Natural killer cell (primary cell): ENCODE measurements around the gene GMPPB. TPM values are rescaled to one million over a fixed set of nuclear protein-coding genes. Genes with fewer than 3 reads are reported as not detected.
A peak's percentile ranks its signal among the peaks of the same experiment; 100 is the strongest.

ENCODE experiments used
- ATAC-seq, 3 donors: fragments of 150-1000 bp in 2 of 3; fragments of 200-7000 bp in 1 of 3; cut with Tn5 transposase; 1 replicate in 1 of 3; 2 replicates in 2 of 3; pipeline ENCODE4 v1.10.0; 2021; ENCODE audit warnings: mild to moderate bottlenecking in 2 of 3, moderate library complexity in 2 of 3
- DNase-seq, 2 donors: peaks; one replicate each; pipeline versions ENCODE4 v3.0.0 to v3.0.0-alpha.2; 2013 to 2021; ENCODE audit warnings: mixed read lengths in 1 of 2
- H3K27ac ChIP-seq: one replicate; pipeline ENCODE4 v1.5.1; 2013; ENCODE audit warnings: mild to moderate bottlenecking, low read length
- H3K27me3 ChIP-seq: one replicate; pipeline ENCODE4 v1.6.1; 2013; ENCODE audit warnings: low read length; ENCODE audit not compliant: control insufficient read depth, insufficient read depth
- H3K36me3 ChIP-seq: one replicate; pipeline ENCODE4 v1.6.1; 2013; ENCODE audit warnings: low read length; ENCODE audit not compliant: control insufficient read depth, insufficient read depth
- H3K4me1 ChIP-seq: one replicate; pipeline ENCODE4 v1.6.1; 2013; ENCODE audit warnings: low read length; ENCODE audit not compliant: control insufficient read depth, insufficient read depth
- H3K4me3 ChIP-seq: one replicate; pipeline ENCODE4 v1.5.1; 2013; ENCODE audit warnings: low read length
- H3K9me3 ChIP-seq: one replicate; pipeline ENCODE4 v1.6.1; 2013; ENCODE audit warnings: low read length; ENCODE audit not compliant: control insufficient read depth, insufficient read depth
- H3K27ac Mint-ChIP-seq, 2 donors: one replicate each; pipeline ENCODE4 v1.8.0; 2022; ENCODE audit warnings: mild to moderate bottlenecking in 2 of 2, mixed read lengths in 2 of 2, moderate library complexity in 1 of 2
- H3K27me3 Mint-ChIP-seq, 2 donors: one replicate each; pipeline ENCODE4 v1.8.0; 2022; ENCODE audit warnings: low read depth in 2 of 2, mixed read lengths in 2 of 2
- H3K36me3 Mint-ChIP-seq: one replicate; pipeline ENCODE4 v1.8.0; 2022; ENCODE audit warnings: mixed read lengths
- H3K4me1 Mint-ChIP-seq, 2 donors: one replicate each; pipeline ENCODE4 v1.8.0; 2022; ENCODE audit warnings: mixed read lengths in 2 of 2
- H3K4me3 Mint-ChIP-seq: one replicate; pipeline ENCODE4 v1.8.0; 2022; ENCODE audit warnings: mild to moderate bottlenecking, moderate library complexity, mixed read lengths
- H3K9me3 Mint-ChIP-seq, 2 donors: one replicate each; pipeline ENCODE4 v1.8.0; 2022; ENCODE audit warnings: mixed read lengths in 2 of 2
- WGBS: methylation state at CpG from one replicate; pipeline ENCODE4 v1.1.7; 2013; ENCODE audit warnings: missing lambda C conversion rate; ENCODE audit not compliant: insufficient coverage; 5-methylcytosine and 5-hydroxymethylcytosine counted together
- intact Hi-C: fragments of 100-400 bp; cut with micrococcal nuclease; formaldehyde crosslinking; loops from one replicate; pipeline ENCODE4 v1.14.2; 2022
- total RNA-seq, 4 donors: library from RNA; stranded (reverse); fragments of 120-200 nt in 1 of 4; gene quantifications; one replicate each; pipeline versions ENCODE4 v1.2.3 to v1.2.4, GENCODE V29; 2013 to 2022
- TF ChIP-seq, protein P1 (sequence below): fragments of 200-600 bp; IDR thresholded peaks from one replicate; pipeline ENCODE4 v1.8.0; 2022; ENCODE audit warnings: antibody characterized with exemption

Gene GMPPB
- total RNA-seq, 3 donors from 2014 or later (not counting 1 experiment from before 2014, with no cell fraction given) = 24.1 to 28.9 (median 27.5) TPM

DNA sequence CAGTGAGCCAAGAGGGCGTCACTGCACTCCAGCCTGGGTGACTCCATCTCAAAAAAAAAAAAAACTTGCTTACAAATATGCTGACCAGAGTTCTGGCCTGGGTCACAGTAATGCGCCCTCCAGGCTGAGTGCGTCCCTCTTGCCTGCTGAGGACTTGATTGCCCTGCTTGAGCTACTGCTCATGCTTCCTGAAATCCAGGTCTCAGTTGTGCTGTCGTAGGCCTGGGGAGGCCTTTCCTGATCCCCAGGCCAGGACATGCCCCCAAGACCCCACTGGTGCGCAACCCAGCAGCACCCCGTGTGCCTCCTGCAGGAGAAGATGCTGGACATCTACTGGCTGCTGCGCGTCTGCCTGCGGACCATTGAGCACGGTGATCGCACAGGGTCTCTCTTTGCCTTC is 11.6 kb downstream of the GMPPB start:
- no peak overlapping the region for H3K4me3 Mint-ChIP-seq
- DNase-seq = no peak
- Histone ChIP-seq H3K4me1 (peaks cover 30% of the 10 kb centered on the region), H3K27ac (no peak overlapping the region), H3K4me3 (no peak overlapping the region), H3K9me3 (no peaks in the 10 kb centered on the region), H3K36me3 (no peaks in the 10 kb centered on the region), H3K27me3 (no peaks in the 10 kb centered on the region)
- no peaks in the 10 kb centered on the region for H3K27me3 Mint-ChIP-seq
- H3K9me3 Mint-ChIP-seq = no peaks in the 10 kb centered on the region
- H3K36me3 Mint-ChIP-seq = no peaks in the 10 kb centered on the region
- H3K27ac Mint-ChIP-seq = peak overlapping the region in 1 of 2 donors; percentile 63
- 96% methylated on average over 11 of the region's 11 CpGs for WGBS
- peaks cover 15 to 29% of the 10 kb centered on the region in 2 donors for H3K4me1 Mint-ChIP-seq
- ATAC-seq = no peak
- TF ChIP-seq, protein P1, sequence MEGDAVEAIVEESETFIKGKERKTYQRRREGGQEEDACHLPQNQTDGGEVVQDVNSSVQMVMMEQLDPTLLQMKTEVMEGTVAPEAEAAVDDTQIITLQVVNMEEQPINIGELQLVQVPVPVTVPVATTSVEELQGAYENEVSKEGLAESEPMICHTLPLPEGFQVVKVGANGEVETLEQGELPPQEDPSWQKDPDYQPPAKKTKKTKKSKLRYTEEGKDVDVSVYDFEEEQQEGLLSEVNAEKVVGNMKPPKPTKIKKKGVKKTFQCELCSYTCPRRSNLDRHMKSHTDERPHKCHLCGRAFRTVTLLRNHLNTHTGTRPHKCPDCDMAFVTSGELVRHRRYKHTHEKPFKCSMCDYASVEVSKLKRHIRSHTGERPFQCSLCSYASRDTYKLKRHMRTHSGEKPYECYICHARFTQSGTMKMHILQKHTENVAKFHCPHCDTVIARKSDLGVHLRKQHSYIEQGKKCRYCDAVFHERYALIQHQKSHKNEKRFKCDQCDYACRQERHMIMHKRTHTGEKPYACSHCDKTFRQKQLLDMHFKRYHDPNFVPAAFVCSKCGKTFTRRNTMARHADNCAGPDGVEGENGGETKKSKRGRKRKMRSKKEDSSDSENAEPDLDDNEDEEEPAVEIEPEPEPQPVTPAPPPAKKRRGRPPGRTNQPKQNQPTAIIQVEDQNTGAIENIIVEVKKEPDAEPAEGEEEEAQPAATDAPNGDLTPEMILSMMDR = no peak
- intact Hi-C loops = no loop called here

DNA sequence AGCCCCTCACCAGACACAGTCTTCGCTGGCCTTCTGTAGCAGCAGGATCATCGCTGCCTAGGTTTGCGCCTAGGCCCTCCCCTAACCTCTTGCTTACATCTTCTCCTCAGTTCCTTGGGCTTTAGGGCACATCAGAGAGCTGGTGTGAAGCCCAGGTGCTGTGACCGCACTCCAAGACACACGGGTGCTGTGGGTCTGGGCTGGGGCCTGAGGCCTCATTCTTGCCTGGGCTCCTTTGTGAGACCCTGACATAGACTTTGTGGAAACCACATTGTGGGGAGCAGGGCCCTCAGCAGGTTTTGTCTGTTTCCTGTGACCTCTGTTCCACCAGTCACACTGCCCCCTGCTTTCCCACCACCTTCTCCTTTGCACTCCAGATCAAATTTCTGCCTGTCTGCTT is 12.3 kb downstream of the GMPPB start:
- H3K4me3 ChIP-seq = no peak overlapping the region
- Mint-ChIP-seq H3K27ac (peak overlapping the region; percentile 60 to 63), H3K27me3 (no peaks in the 10 kb centered on the region), H3K36me3 (no peaks in the 10 kb centered on the region), H3K4me1 (peaks cover 15 to 29% of the 10 kb centered on the region in 2 donors), H3K9me3 (no peaks in the 10 kb centered on the region), H3K4me3 (no peak overlapping the region)
- 21% methylated on average over 5 of the region's 5 CpGs for WGBS
- intact Hi-C loops = no loop called here
- ATAC-seq (peak; percentile 23 to 57 (median 46)), DNase-seq (no peak)
- H3K27me3 ChIP-seq = no peaks in the 10 kb centered on the region
- no peak overlapping the region for H3K27ac ChIP-seq
- H3K9me3 ChIP-seq = no peaks in the 10 kb centered on the region
- H3K36me3 ChIP-seq = no peaks in the 10 kb centered on the region
- H3K4me1 ChIP-seq = peaks cover 30% of the 10 kb centered on the region
- TF ChIP-seq, protein P1 = no peak

DNA sequence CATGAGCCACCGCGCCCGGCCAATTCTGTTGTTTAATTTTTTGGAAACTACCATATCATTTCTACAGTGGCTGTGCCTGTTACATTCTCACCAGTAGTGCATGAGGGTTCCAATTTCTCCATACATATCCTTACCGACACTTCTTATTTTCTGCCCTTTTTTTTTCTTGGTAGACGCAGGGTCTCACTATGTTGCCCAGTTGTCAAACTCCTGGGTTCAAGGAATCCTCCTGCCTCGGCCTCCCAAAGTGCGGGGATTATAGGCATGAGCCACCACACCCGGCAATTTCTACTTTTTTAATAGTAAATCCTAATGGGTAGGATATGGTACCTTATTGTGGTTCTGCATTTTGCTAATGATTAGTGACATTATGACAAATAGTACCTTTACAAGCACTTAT is 13.9 kb downstream of the GMPPB start:
- no peak overlapping the region for H3K4me3 ChIP-seq
- Mint-ChIP-seq H3K4me1 (peaks cover 15 to 29% of the 10 kb centered on the region in 2 donors), H3K9me3 (no peaks in the 10 kb centered on the region), H3K27ac (no peak overlapping the region), H3K4me3 (no peak overlapping the region), H3K27me3 (no peaks in the 10 kb centered on the region), H3K36me3 (no peaks in the 10 kb centered on the region)
- H3K36me3 ChIP-seq = peaks cover 3% of the 10 kb centered on the region
- no peaks in the 10 kb centered on the region for H3K9me3 ChIP-seq
- intact Hi-C loops = no loop called here
- 97% methylated on average over 8 of the region's 8 CpGs for WGBS
- no peaks in the 10 kb centered on the region for H3K27me3 ChIP-seq
- H3K4me1 ChIP-seq = peaks cover 30% of the 10 kb centered on the region
- H3K27ac ChIP-seq = no peak overlapping the region
- DNase-seq (no peak), ATAC-seq (no peak)
- TF ChIP-seq, protein P1 = no peak

DNA sequence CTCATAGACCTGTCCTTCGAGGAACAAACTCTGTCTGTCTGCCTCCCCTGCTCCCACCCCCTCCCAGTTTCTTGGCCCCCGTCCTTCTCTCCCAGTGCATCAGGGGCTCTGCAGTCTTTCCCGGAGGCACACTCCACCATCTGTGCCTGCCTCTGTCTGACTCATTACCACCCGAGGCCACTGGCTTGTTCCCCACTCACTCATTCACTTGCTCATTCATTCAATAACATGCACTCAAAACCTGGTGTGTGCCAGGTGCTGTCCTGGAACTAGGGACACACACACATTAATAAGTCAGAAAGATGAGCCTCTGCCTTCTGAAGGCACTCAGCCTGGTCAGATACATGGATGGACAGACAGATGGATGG is 16.7 kb downstream of the GMPPB start:
- H3K36me3 Mint-ChIP-seq = no peaks in the 10 kb centered on the region

More for the DNA sequence above, 16.7 kb downstream of the GMPPB start:
- Mint-ChIP-seq H3K4me3 (no peak overlapping the region), H3K27me3 (no peaks in the 10 kb centered on the region), H3K27ac (no peak overlapping the region), H3K4me1 (peaks cover 12 to 18% of the 10 kb centered on the region in 2 donors), H3K9me3 (no peaks in the 10 kb centered on the region)
- H3K4me3 ChIP-seq = no peak overlapping the region
- H3K36me3 ChIP-seq = peaks cover 12% of the 10 kb centered on the region
- no peak overlapping the region for H3K27ac ChIP-seq
- intact Hi-C loops = no loop called here
- TF ChIP-seq, protein P1 = no peak
- WGBS = 95% methylated on average over 4 of the region's 4 CpGs
- no peak for ATAC-seq
- no peak for DNase-seq
- H3K9me3 ChIP-seq = no peaks in the 10 kb centered on the region
- H3K4me1 ChIP-seq = peaks cover 14% of the 10 kb centered on the region
- H3K27me3 ChIP-seq = no peaks in the 10 kb centered on the region
